ENCODE measurements around the gene GMPPB.
A peak's percentile ranks its signal among the peaks of the same experiment; 100 is the strongest.

GMPPB gene

DNA sequence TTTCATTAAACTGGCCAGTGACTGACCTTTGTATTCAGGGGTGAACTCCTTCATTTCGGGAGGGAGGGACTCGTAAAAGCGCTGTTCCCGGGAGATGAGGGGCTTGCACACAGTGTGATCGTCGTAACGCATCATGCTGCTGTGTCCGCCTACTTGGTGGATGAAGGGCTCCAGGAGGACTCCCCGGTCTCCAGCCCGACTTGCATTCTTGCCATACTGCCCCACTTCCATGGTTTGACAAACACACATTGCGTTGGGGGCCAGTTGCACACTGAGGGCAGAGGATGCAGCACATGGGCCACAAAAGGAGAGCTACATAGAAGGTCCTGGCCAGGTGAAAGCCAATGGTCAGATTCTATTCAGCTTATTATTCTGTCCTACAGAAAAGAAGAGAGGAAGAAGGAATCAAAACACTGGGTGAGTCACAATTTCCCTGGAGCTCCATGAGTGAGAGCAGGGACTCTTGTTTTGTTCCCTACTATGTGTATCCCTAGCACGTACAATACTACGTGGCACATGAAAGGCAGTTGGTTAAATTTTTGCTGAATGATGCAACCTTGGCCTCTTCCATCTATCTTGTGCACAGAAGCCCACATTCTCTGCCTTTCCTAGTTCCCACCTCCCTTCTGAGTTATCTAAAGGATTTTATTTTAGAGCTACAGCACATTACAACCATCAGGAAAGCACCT lies 24.2 kb upstream of the GMPPB start:
- DNase-seq (ENCODE audit: low read depth) = peak; percentile 85
- TF ChIP-seq CTCF (IDR thresholded peaks at IDR 0.05; ENCODE audit: low read length, missing control alignments) = no peak
- H3K4me3 ChIP-seq (replicated peaks; ENCODE audit: low read depth, low read length) = no peak overlapping the region

- peak; percentile 51 for DNase-seq (ENCODE audit: low read depth)
- no peak overlapping the region for H3K4me3 ChIP-seq (replicated peaks; ENCODE audit: low read depth, low read length)
- TF ChIP-seq CTCF (IDR thresholded peaks at IDR 0.05; ENCODE audit: low read length, missing control alignments) = no peak
Observed at GRCh38 chr3:49745986-49746385, 22.2 kb upstream of the GMPPB start.

DNA sequence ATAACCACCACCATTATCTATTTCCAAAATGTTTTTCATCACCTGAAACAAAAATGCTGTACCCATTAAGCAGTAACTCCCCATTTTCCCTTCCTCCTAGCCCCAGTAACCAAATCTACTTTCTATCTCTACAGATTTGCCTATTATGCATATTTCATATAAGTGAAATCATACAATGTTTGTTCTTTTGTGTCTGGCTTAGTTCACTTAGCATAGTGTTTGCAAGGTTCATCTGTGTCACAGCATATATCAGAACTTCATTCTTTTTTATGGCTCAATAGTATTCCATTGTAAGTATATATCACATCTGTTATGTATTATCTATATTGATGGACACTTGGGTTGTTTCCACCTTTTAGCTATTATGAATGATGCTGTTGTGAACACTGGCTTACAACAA lies 16.7 kb upstream of the GMPPB start:
- H3K4me3 ChIP-seq (replicated peaks; ENCODE audit: low read depth, low read length) = no peak overlapping the region
- no peak for TF ChIP-seq CTCF (IDR thresholded peaks at IDR 0.05; ENCODE audit: low read length, missing control alignments)
- DNase-seq (ENCODE audit: low read depth) = no peak

- DNase-seq (ENCODE audit: low read depth) = no peak
- no peak for TF ChIP-seq CTCF (IDR thresholded peaks at IDR 0.05; ENCODE audit: low read length, missing control alignments)
- no peak overlapping the region for H3K4me3 ChIP-seq (replicated peaks; ENCODE audit: low read depth, low read length)
Observed at GRCh38 chr3:49738067-49738713, 14.4 kb upstream of the GMPPB start.

DNA sequence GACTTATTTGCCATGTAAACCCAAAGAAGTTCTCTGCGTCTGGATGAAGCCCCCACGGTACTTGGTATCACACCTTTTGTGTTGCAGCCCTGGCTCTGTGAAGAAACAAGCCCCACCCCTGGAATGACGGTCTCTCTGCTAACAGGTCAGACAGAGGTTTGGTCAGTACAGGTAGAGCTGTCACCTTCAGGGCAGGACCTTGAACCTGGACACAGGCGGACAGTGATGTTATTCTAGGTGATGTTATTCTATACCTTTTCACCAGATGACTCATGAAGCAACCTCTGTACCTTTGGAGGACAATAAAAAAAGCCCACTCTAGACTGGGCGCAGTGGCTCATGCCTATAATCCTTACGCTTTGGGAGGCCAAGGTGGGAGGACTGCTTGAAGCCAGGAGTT lies 11.0 kb upstream of the GMPPB start:
- DNase-seq (ENCODE audit: low read depth) = no peak
- TF ChIP-seq CTCF (IDR thresholded peaks at IDR 0.05; ENCODE audit: low read length, missing control alignments) = no peak
- no peak overlapping the region for H3K4me3 ChIP-seq (replicated peaks; ENCODE audit: low read depth, low read length)

DNA sequence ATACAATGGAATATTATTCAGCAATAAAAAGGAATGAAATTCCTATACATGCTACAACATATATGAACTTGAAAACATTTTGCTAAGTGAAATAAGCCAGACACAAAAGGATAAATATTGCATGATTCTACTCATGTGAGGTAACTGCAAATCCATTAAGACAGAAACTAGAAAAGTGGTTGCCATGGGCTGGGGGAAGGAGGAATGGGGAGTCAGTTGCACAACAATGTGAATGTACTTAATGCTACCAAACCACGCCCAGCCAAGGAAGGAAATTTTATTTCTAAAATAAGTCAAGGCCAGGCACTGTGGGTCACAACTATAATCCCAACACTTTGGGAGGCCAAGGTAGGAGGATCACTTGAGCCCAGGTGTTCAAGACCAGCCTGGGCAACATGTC lies 9.8 kb upstream of the GMPPB start:
- TF ChIP-seq CTCF (IDR thresholded peaks at IDR 0.05; ENCODE audit: low read length, missing control alignments) = no peak
- DNase-seq (ENCODE audit: low read depth) = peak; percentile 24
- no peak overlapping the region for H3K4me3 ChIP-seq (replicated peaks; ENCODE audit: low read depth, low read length)

DNA sequence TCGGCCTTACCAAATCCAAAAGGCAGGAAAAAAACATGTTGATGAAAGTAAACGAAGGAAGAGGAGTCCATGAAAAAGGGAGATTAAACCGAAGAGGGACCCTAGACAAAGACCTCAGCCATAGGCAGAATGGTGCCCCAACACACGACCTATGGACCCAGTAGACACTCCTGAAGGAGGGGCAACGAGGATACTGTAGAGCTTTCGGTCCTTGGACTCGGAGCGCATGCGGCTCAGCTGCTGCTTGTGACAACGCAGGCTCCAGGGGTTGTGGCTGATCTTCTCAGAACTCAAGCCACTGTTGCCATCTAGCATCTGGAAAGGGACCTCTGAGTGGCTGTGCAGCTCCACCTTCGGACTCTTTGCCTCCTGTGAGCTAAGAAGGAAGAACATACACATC lies 8.8 kb upstream of the GMPPB start:
- no peak for DNase-seq (ENCODE audit: low read depth)

More for the DNA sequence above, 8.8 kb upstream of the GMPPB start:
- TF ChIP-seq CTCF (IDR thresholded peaks at IDR 0.05; ENCODE audit: low read length, missing control alignments) = no peak
- H3K4me3 ChIP-seq (replicated peaks; ENCODE audit: low read depth, low read length) = no peak overlapping the region
